H9 (cell line): ENCODE measurements around the gene TKFC. TPM values are rescaled to one million over a fixed set of nuclear protein-coding genes. Genes with fewer than 3 reads are reported as not detected.

Source experiments
- DNase-seq: peaks from one replicate; pipeline ENCODE4 v3.0.0-alpha.2; 2017
- H2AFZ ChIP-seq: one replicate; pipeline ENCODE4 v1.6.1; 2013; ENCODE audit warnings: mild to moderate bottlenecking, low read length, control low read depth, moderate library complexity
- H2AK5ac ChIP-seq: 2 replicates; pipeline ENCODE4 v1.6.1; 2013; ENCODE audit warnings: low read length, control low read depth, mixed read lengths; ENCODE audit not compliant: insufficient read length
- H2BK120ac ChIP-seq: one replicate; pipeline ENCODE4 v1.6.1; 2013; ENCODE audit warnings: low read depth, mild to moderate bottlenecking, low read length, control low read depth, inconsistent platforms; ENCODE audit not compliant: poor library complexity, severe bottlenecking
- H2BK12ac ChIP-seq: 2 replicates; pipeline ENCODE4 v1.6.1; 2013; ENCODE audit warnings: low read length, control low read depth, mixed read lengths, low read depth; ENCODE audit not compliant: insufficient read length
- H2BK15ac ChIP-seq: 2 replicates; pipeline ENCODE4 v1.6.1; 2013; ENCODE audit warnings: low read depth, low read length, control low read depth
- H2BK20ac ChIP-seq: one replicate; pipeline ENCODE4 v1.6.1; 2013; ENCODE audit warnings: low read depth, mild to moderate bottlenecking, low read length, control low read depth, inconsistent platforms; ENCODE audit not compliant: poor library complexity, severe bottlenecking
- H2BK5ac ChIP-seq: 2 replicates; pipeline ENCODE4 v1.6.1; 2013; ENCODE audit warnings: low read length, control low read depth, mixed read lengths; ENCODE audit not compliant: insufficient read length
- H3K14ac ChIP-seq: 2 replicates; pipeline ENCODE4 v1.6.1; 2013; ENCODE audit warnings: low read length, control low read depth; ENCODE audit not compliant: insufficient read depth
- H3K18ac ChIP-seq: 2 replicates; pipeline ENCODE4 v1.6.1; 2013; ENCODE audit warnings: low read depth, mild to moderate bottlenecking, mixed read lengths, low read length, control low read depth; ENCODE audit not compliant: insufficient read length
- H3K23ac ChIP-seq: 2 replicates; pipeline ENCODE4 v1.6.1; 2013; ENCODE audit warnings: low read length, control low read depth, mixed read lengths, low read depth; ENCODE audit not compliant: insufficient read length
- H3K23me2 ChIP-seq: 2 replicates; pipeline ENCODE4 v1.6.1; 2013; ENCODE audit warnings: low read depth, mild to moderate bottlenecking, mixed read lengths, low read length, control low read depth; ENCODE audit not compliant: insufficient read length, poor library complexity, severe bottlenecking
- H3K27ac ChIP-seq: 2 replicates; pipeline ENCODE4 v1.5.1; 2013; ENCODE audit warnings: low read length, control low read depth, mixed read lengths, low read depth; ENCODE audit not compliant: insufficient read length
- H3K27me3 ChIP-seq: 2 replicates; pipeline ENCODE4 v1.6.1; 2013; ENCODE audit warnings: low read length, control low read depth, inconsistent platforms; ENCODE audit not compliant: insufficient read depth
- H3K4ac ChIP-seq: 2 replicates; pipeline ENCODE4 v1.6.1; 2013; ENCODE audit warnings: low read depth, mild to moderate bottlenecking, control low read depth, inconsistent platforms, low read length, moderate library complexity
- H3K4me1 ChIP-seq: 2 replicates; pipeline ENCODE4 v1.6.1; 2013; ENCODE audit warnings: low read length, control low read depth, inconsistent platforms; ENCODE audit not compliant: insufficient read depth
- H3K4me2 ChIP-seq: 2 replicates; pipeline ENCODE4 v1.6.1; 2013; ENCODE audit warnings: low read length, control low read depth, mixed read lengths; ENCODE audit not compliant: insufficient read length, insufficient read depth
- H3K56ac ChIP-seq: 2 replicates; pipeline ENCODE4 v1.6.1; 2013; ENCODE audit warnings: low read depth, mild to moderate bottlenecking, mixed read lengths, low read length, control low read depth; ENCODE audit not compliant: insufficient read length
- H3K79me1 ChIP-seq: 2 replicates; pipeline ENCODE4 v1.6.1; 2013; ENCODE audit warnings: low read depth, mild to moderate bottlenecking, moderate library complexity, low read length, control low read depth, inconsistent platforms; ENCODE audit not compliant: insufficient read depth, poor library complexity, severe bottlenecking
- H3K79me2 ChIP-seq: 2 replicates; pipeline ENCODE4 v1.6.1; 2013; ENCODE audit warnings: low read length, control low read depth, inconsistent platforms; ENCODE audit not compliant: insufficient read depth
- H3K9ac ChIP-seq: 2 replicates; pipeline ENCODE4 v1.6.1; 2013; ENCODE audit warnings: low read length, control low read depth, mixed read lengths; ENCODE audit not compliant: insufficient read length; ENCODE audit errors: extremely low read depth
- H3K9me3 ChIP-seq: one replicate; pipeline ENCODE4 v1.6.1; 2013; ENCODE audit warnings: low read depth, low read length, inconsistent platforms; ENCODE audit not compliant: control insufficient read depth
- H3T11ph ChIP-seq: one replicate; pipeline ENCODE4 v1.6.1; 2013; ENCODE audit warnings: mild to moderate bottlenecking, low read length, control low read depth, inconsistent platforms
- H4K20me1 ChIP-seq: one replicate; pipeline ENCODE4 v1.6.1; 2013; ENCODE audit not compliant: control insufficient read depth, insufficient read length, insufficient read depth
- H4K5ac ChIP-seq: 2 replicates; pipeline ENCODE4 v1.6.1; 2013; ENCODE audit warnings: low read depth, mild to moderate bottlenecking, mixed read lengths, low read length, control low read depth; ENCODE audit not compliant: insufficient read length
- H4K8ac ChIP-seq: replicated peaks from 2 replicates; pipeline ENCODE4 v1.6.1; 2013; ENCODE audit warnings: low read length, control low read depth, mixed read lengths, low read depth; ENCODE audit not compliant: insufficient read length
- H4K91ac ChIP-seq: 2 replicates; pipeline ENCODE4 v1.6.1; 2013; ENCODE audit warnings: low read depth, mild to moderate bottlenecking, moderate library complexity, mixed read lengths, low read length, control low read depth; ENCODE audit not compliant: insufficient read length
- H3K27ac Mint-ChIP-seq, 3 experiments: 2 replicates in 2 of 3; 3 replicates in 1 of 3; pipeline ENCODE4 v1.8.0; 2020 to 2021; ENCODE audit warnings: mixed read lengths in 3 of 3, mild to moderate bottlenecking in 1 of 3, moderate library complexity in 1 of 3
- H3K27me3 Mint-ChIP-seq: 2 replicates; pipeline ENCODE4 v1.8.0; 2021; ENCODE audit warnings: low read depth, mild to moderate bottlenecking, moderate library complexity, mixed read lengths
- H3K36me3 Mint-ChIP-seq, 3 experiments: 2 replicates in 2 of 3; 3 replicates in 1 of 3; pipeline ENCODE4 v1.8.0; 2020 to 2021; ENCODE audit warnings: low read depth in 3 of 3, mixed read lengths in 3 of 3; ENCODE audit not compliant: insufficient read depth in 1 of 3
- H3K4me1 Mint-ChIP-seq, 2 experiments: 2 replicates each; pipeline ENCODE4 v1.8.0; 2020; ENCODE audit warnings: mixed read lengths in 2 of 2
- H3K4me3 Mint-ChIP-seq, 2 experiments: 2 replicates in 1 of 2; 3 replicates in 1 of 2; pipeline ENCODE4 v1.8.0; 2020 to 2021; ENCODE audit warnings: mild to moderate bottlenecking in 2 of 2, mixed read lengths in 2 of 2, moderate library complexity in 1 of 2
- H3K9me3 Mint-ChIP-seq, 2 experiments: 2 replicates in 1 of 2; 3 replicates in 1 of 2; pipeline ENCODE4 v1.8.0; 2020; ENCODE audit warnings: mild to moderate bottlenecking in 2 of 2, mixed read lengths in 2 of 2, moderate library complexity in 1 of 2
- WGBS: extraction: QIAGEN DNeasy Blood & Tissue Kit; methylation state at CpG from one replicate; pipeline ENCODE4 v1.1.7; 2013; ENCODE audit warnings: missing lambda C conversion rate, low lambda C conversion rate, mixed read lengths; ENCODE audit not compliant: insufficient read length; ENCODE audit errors: extremely low coverage; 5-methylcytosine and 5-hydroxymethylcytosine counted together
- total RNA-seq: library from RNA; stranded (reverse); gene quantifications from 2 replicates; pipeline ENCODE4 v1.2.1, GENCODE V29; 2021
- TF ChIP-seq, protein P1 (sequence below): fragments of 200-600 bp; sonication (generic); conservative IDR thresholded peaks from 3 replicates; pipeline ENCODE4 v1.8.0; 2021; ENCODE audit warnings: antibody characterized with exemption, mild to moderate bottlenecking

Gene TKFC
- total RNA-seq, 1 experiment from 2014 or later = 59.0 TPM

DNA sequence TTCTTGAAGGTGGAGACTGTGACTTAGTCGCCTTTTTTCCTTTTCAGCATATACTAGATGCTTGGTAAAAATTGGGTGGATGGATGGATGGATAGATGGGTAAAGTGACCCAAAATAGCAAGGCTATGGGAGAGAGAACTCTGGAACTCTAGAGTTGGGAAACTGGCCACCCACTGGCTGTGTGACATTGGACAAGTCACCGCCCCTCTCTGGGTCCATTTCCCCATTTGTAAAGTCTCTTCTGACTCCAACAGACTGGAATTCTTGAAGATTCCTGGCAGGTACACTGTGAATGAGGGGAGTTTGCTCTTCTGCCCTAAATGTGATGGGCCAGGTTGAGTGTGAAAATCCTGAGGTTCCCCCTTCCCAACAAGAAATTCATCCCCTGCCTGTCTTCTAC is 8.0 kb downstream of the TKFC start:
- no peak overlapping the region for H2BK20ac ChIP-seq
- H3K4me1 ChIP-seq = no peaks in the 10 kb centered on the region
- no peak overlapping the region for H4K8ac ChIP-seq
- no peak overlapping the region for H3K9ac ChIP-seq
- H3K18ac ChIP-seq = no peak overlapping the region
- no peak overlapping the region for H4K5ac ChIP-seq
- DNase-seq = no peak
- H3K27me3 ChIP-seq = no peaks in the 10 kb centered on the region
- Mint-ChIP-seq H3K27ac (no peak overlapping the region), H3K4me3 (no peak overlapping the region), H3K36me3 (peaks cover 4 to 44% (median 38%) of the 10 kb centered on the region in 3 experiments), H3K4me1 (peaks cover 1 to 5% of the 10 kb centered on the region in 2 experiments), H3K9me3 (no peaks in the 10 kb centered on the region; a peak in 1 of 5 replicates), H3K27me3 (no peaks in the 10 kb centered on the region)
- H3K4ac ChIP-seq = no peak overlapping the region
- no peak overlapping the region for H2AFZ ChIP-seq
- H3K14ac ChIP-seq = no peak overlapping the region
- H3T11ph ChIP-seq = no peak overlapping the region
- WGBS = no CpG with 5 or more reads among the region's 2 CpGs
- TF ChIP-seq, protein P1, sequence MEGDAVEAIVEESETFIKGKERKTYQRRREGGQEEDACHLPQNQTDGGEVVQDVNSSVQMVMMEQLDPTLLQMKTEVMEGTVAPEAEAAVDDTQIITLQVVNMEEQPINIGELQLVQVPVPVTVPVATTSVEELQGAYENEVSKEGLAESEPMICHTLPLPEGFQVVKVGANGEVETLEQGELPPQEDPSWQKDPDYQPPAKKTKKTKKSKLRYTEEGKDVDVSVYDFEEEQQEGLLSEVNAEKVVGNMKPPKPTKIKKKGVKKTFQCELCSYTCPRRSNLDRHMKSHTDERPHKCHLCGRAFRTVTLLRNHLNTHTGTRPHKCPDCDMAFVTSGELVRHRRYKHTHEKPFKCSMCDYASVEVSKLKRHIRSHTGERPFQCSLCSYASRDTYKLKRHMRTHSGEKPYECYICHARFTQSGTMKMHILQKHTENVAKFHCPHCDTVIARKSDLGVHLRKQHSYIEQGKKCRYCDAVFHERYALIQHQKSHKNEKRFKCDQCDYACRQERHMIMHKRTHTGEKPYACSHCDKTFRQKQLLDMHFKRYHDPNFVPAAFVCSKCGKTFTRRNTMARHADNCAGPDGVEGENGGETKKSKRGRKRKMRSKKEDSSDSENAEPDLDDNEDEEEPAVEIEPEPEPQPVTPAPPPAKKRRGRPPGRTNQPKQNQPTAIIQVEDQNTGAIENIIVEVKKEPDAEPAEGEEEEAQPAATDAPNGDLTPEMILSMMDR = no peak
- H2BK15ac ChIP-seq = no peak overlapping the region
- H3K9me3 ChIP-seq = no peaks in the 10 kb centered on the region
- no peak overlapping the region for H3K23ac ChIP-seq
- H3K79me1 ChIP-seq = no peaks in the 10 kb centered on the region
- H3K79me2 ChIP-seq = no peaks in the 10 kb centered on the region
- no peak overlapping the region for H3K27ac ChIP-seq
- H3K23me2 ChIP-seq = no peaks in the 10 kb centered on the region
- H3K56ac ChIP-seq = no peak overlapping the region
- no peak overlapping the region for H2BK5ac ChIP-seq
- no peak overlapping the region for H4K91ac ChIP-seq
- no peaks in the 10 kb centered on the region for H4K20me1 ChIP-seq
- no peak overlapping the region for H2BK12ac ChIP-seq
- H3K4me2 ChIP-seq = no peak overlapping the region
- H2AK5ac ChIP-seq = no peak overlapping the region
- H2BK120ac ChIP-seq = no peak overlapping the region
